Body of pancreas (tissue), 4 donors: ENCODE results near the gene IFT22. TPM values are rescaled to one million over a fixed set of nuclear protein-coding genes. Genes with fewer than 3 reads are reported as not detected.
"Not testable (repeated sequence)": the region's sequence is repeated elsewhere in the genome, so short reads cannot be mapped to it uniquely, and the experiment has no call there.

ENCODE experiments used
- ATAC-seq: fragments of 150-250 bp; one replicate; pipeline ENCODE4 v1.9.1; 2016
- DNase-seq, 4 donors: peaks; one replicate each; pipeline ENCODE4 v3.0.0-alpha.2; 2019
- H3K27ac ChIP-seq, 4 donors: fragments of 200-600 bp; sonication (generic); 1 replicate in 3 of 4; 2 replicates in 1 of 4; pipeline versions ENCODE4 v1.5.1 to v1.6.1; 2016 to 2019; ENCODE audit warnings: mild to moderate bottlenecking in 1 of 4, mixed read lengths in 1 of 4, moderate library complexity in 1 of 4
- H3K27me3 ChIP-seq, 2 donors: fragments of 200-600 bp; sonication (generic); one replicate each; pipeline ENCODE4 v1.6.0; 2016; ENCODE audit warnings: mild to moderate bottlenecking in 1 of 2
- H3K36me3 ChIP-seq, 2 donors: fragments of 200-600 bp; sonication (generic); replicated peaks in 1 of 2; 2 replicates each; pipeline ENCODE4 v1.5.1; 2016; ENCODE audit warnings: low read depth in 2 of 2; ENCODE audit not compliant: insufficient read depth in 1 of 2
- H3K4me1 ChIP-seq: fragments of 200-600 bp; sonication (generic); one replicate; pipeline ENCODE4 v1.6.0; 2016
- H3K4me3 ChIP-seq, 2 donors: fragments of 200-600 bp; sonication (generic); 1 replicate in 1 of 2; 2 replicates in 1 of 2; pipeline ENCODE4 v1.5.1; 2016 to 2019
- H3K9me3 ChIP-seq, 3 donors: fragments of 200-600 bp; sonication (generic); 1 replicate in 2 of 3; 2 replicates in 1 of 3; pipeline ENCODE4 v1.5.1; 2016
- POLR2A ChIP-seq, 3 donors: fragments of 450-650 bp; IDR thresholded peaks; one replicate each; pipeline ENCODE4 v1.6.1; 2016; ENCODE audit warnings: antibody characterized with exemption in 3 of 3, mild to moderate bottlenecking in 2 of 3
- WGBS, 2 donors: methylation state at CpG; one replicate each; pipeline ENCODE4 v1.1.5; 2017; 5-methylcytosine and 5-hydroxymethylcytosine counted together
- intact Hi-C: fragments of 100-400 bp; cut with DNase I; formaldehyde crosslinking; loops from one replicate; pipeline ENCODE4 v1.15.1; 2023
- total RNA-seq, 2 donors: library from RNA; depleted of rRNA; stranded (reverse); fragments of >200 nt; gene quantifications; one replicate each; pipeline ENCODE4 v1.1.0, GENCODE V29; 2016
- TF ChIP-seq, protein P1 (sequence below), 7 experiments: fragments of 450-650 bp in 4 of 7; fragments of 200-600 bp in 3 of 7; sonication (generic) in 3 of 7; IDR thresholded peaks; one replicate each; pipeline ENCODE4 v1.5.1; 2016 to 2019; ENCODE audit warnings: antibody characterized with exemption in 7 of 7

Gene IFT22
- total RNA-seq, 2 donors from 2014 or later = 18.7 to 31.0 TPM

DNA sequence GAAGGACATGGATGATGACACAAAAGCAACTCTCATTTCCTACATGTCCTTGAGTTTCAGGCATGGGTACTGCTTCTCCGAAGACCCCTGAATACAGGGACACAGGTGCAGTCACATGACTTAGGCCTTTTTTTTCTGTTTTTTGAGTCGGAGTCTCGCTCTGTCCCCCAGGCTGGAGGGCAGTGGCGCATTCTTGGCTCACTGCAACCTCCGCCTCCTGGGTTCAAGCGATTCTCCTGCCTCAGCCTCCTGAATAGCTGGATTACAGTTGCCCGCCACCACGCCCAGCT lies 26.8 kb downstream of the IFT22 start:
- Histone ChIP-seq H3K4me3 (no peak overlapping the region), H3K36me3 (no peaks in the 10 kb centered on the region), H3K27ac (no peak overlapping the region), H3K4me1 (peaks cover 5% of the 10 kb centered on the region), H3K9me3 (no peaks in the 10 kb centered on the region), H3K27me3 (peaks cover 0 to 15% of the 10 kb centered on the region in 2 donors)
- DNase-seq (no peak), ATAC-seq (no peak)
- WGBS, 2 donors = 76 to 80% methylated on average over 8 of the region's 8 CpGs
- intact Hi-C loops = no loop called here
- TF ChIP-seq, protein P1, sequence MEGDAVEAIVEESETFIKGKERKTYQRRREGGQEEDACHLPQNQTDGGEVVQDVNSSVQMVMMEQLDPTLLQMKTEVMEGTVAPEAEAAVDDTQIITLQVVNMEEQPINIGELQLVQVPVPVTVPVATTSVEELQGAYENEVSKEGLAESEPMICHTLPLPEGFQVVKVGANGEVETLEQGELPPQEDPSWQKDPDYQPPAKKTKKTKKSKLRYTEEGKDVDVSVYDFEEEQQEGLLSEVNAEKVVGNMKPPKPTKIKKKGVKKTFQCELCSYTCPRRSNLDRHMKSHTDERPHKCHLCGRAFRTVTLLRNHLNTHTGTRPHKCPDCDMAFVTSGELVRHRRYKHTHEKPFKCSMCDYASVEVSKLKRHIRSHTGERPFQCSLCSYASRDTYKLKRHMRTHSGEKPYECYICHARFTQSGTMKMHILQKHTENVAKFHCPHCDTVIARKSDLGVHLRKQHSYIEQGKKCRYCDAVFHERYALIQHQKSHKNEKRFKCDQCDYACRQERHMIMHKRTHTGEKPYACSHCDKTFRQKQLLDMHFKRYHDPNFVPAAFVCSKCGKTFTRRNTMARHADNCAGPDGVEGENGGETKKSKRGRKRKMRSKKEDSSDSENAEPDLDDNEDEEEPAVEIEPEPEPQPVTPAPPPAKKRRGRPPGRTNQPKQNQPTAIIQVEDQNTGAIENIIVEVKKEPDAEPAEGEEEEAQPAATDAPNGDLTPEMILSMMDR (IDR thresholded peaks at IDR 0.05) = no peak
- TF ChIP-seq POLR2A (IDR thresholded peaks at IDR 0.05) = no peak

DNA sequence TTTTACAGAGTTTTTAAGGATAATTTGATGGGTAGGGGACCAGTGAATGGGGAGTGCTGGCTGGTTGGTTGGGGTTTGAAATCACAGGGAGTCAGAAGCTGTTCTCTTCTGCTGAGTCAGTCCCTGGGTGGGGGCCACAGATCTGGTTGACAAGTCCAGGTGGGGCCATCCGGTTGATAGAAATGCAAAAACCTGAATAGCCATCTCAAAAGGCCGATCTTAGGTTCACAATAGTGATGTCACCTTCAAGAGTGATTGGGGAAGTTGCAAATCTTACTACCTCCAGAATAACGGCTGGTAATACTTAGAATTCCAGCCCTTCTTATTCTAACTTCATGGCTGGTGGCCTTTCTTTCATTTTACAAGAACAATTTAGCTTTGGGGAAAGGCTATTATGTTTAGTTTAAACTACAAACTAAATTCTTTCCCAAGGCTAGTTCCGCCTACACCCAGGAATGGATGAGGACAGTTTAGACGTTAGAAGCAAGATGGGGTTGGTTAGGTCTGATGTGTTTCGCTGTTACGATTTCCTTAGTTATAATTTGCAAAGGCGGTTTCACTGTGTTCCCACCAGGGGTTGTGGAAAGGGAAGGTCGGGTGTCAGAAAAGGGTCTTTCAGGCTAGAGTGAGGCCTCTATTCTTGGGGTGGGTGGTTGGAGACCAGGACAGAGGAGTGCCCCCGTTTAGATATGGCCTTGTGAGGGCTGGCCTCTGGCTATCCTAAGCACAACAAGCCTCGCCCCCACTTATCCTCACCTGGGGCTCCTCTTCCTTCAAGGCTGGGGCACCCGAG lies 27.4 kb downstream of the IFT22 start:
- H3K4me1 ChIP-seq = no peaks in the 10 kb centered on the region
- WGBS, 2 donors = 48 to 57% methylated on average over 12 of the region's 12 CpGs
- no peak for DNase-seq
- intact Hi-C loops = no loop called here
- ATAC-seq = no peak
- H3K9me3 ChIP-seq = no peaks in the 10 kb centered on the region
- no peaks in the 10 kb centered on the region for H3K36me3 ChIP-seq
- peaks cover 0 to 9% of the 10 kb centered on the region in 2 donors for H3K27me3 ChIP-seq
- no peak overlapping the region for H3K27ac ChIP-seq
- TF ChIP-seq POLR2A (IDR thresholded peaks at IDR 0.05) = no peak
- TF ChIP-seq, protein P1 (IDR thresholded peaks at IDR 0.05) = no peak
- H3K4me3 ChIP-seq = no peak overlapping the region

DNA sequence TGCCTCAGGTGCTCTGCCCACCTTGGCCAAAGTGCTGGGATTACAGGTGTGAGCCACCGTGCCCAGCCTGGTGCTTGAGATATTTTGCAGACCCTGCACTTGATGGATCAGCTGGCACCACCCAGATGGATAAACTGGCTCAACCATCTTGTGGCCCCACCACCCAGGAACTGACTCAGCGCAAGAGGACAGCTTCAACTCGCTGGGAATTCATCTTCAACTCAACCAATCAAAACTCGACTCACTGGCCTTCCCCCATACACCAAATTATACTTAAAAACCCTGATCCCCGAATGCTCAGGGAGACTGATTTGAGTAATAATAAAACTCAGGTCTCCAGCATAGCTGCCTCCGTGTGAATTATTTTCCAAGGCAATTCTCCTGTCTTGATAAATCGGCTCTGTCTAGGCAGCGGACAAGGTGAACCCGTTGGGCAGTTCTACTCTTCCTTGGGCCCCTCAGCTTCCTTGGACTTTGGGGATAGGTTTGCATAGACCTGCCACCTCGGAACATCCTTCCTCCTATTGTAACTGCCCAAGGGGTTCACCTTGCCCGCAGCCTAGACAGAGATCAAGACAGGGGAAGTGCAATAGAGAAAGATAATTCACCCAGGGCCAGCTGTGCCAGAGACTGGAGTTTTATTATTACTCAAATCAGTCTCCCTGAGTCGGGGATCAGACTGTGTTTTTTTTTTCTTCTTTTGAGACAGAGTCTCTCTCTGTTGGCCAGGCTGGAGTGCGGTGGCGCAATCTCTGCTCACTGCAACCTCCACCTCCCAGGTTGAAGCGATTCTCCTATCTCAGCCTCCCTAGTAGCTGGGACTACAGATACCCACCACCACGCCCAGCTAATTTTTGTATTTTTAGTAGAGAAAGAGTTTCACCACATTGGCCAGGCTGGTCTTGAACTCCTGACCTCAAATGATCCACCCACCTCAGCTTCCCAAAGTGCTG lies 28.3 kb downstream of the IFT22 start:
- H3K27me3 ChIP-seq, H3K36me3 ChIP-seq, H3K4me1 ChIP-seq, ATAC-seq, DNase-seq, H3K27ac ChIP-seq, H3K9me3 ChIP-seq, intact Hi-C loops, H3K4me3 ChIP-seq: not testable (repeated sequence)
- 49 to 52% methylated on average over 16 of the region's 16 CpGs for WGBS, 2 donors

DNA sequence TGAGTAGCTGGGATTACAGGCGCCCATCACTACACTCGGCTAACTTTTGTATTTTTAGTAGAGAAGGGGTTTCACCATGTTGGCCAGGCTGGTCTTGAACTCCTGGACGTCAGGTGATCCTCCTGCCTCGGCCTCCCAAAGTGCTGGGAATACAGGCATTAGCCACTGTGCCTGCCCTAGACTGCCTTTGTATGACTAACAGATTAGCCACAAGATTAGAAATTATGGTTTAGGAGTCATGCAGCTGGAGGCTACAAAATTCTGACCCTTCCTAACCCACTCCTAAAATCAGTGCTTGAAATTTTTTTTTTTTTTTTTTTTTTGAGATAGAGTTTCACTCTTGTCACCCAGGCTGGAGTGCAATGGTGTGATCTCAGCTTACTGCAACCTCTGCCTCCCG lies 29.0 kb downstream of the IFT22 start:
- H3K36me3 ChIP-seq, ATAC-seq, H3K4me1 ChIP-seq, intact Hi-C loops, H3K27me3 ChIP-seq, DNase-seq, H3K27ac ChIP-seq, H3K9me3 ChIP-seq, H3K4me3 ChIP-seq: not testable (repeated sequence)
- 57 to 65% methylated on average over 5 of the region's 5 CpGs for WGBS, 2 donors

DNA sequence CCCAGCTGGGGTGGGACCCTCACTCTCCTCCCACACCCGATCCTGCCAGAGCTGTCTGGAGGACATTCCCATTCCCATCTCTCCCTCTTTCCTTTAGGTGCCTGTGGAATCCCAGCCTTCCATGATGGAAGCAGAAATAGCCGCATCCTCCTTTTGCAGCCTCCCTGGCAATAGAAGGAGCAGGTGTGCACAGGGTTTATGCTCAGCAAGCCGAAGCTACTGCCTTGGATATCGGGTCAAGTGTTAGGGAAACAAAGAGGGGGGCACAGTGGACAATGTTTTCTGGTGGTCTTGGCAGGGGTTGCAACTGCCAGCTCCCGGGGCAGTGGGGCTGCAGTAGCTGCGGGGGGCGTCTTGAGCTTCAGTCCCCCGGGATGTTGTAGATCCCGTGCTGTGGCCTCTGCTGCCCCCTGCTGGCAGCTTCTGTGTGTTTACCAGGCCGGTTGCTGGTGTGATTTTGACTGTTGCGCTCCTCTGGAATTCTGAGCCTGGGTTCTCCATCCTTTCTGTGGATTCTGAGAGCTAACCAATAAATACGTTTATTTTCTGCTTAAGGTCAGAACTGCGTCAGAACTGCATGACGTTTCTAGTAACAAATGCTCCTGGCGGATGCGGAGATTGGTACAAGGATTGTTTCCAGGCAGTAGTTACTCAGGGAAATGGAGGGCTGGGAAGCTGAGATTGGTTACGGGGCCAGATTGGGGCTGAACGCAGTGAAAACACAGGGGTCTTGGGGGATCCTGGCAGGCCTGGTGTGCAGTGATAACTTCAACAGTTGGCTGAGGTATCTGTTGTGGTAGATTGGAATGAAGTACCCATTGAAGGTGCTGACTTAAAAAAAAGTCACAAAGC lies 31.2 kb downstream of the IFT22 start:
- H3K36me3 ChIP-seq, H3K27me3 ChIP-seq, intact Hi-C loops, H3K9me3 ChIP-seq, H3K4me3 ChIP-seq, H3K27ac ChIP-seq, H3K4me1 ChIP-seq: not testable (repeated sequence)
- 6 to 16% methylated on average over 13 to 18 of the region's 18 CpGs for WGBS, 2 donors
- DNase-seq (peak; percentile 51 to 82 (median 68)), ATAC-seq (peak; percentile 63)
- TF ChIP-seq, protein P1 (IDR thresholded peaks at IDR 0.05) = peak; percentile 44 to 69 (median 53)

DNA sequence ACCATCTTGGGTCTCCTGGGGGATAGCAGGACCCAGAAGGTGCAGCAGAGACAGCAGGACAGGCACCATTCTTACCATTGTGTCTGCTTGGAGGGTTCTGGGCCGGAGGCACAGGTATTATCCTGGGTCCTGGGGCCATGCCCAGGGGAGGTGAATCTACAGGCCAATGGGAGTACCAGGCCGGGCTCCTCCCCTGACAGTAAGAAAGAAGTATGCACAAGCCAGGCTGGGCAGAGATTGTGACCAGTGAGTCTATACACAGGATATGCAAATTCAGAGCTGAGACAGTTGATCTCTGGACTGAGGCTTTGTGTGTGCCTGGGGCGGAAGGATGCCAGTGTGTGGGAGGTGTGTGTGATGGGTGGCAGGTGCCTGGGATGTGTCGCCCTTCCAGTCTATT lies 31.9 kb downstream of the IFT22 start:
- H3K9me3 ChIP-seq, H3K27me3 ChIP-seq, DNase-seq, intact Hi-C loops, H3K4me1 ChIP-seq, H3K4me3 ChIP-seq, H3K27ac ChIP-seq, H3K36me3 ChIP-seq: not testable (repeated sequence)
- ATAC-seq = peak; percentile 19
- WGBS, 2 donors = 62 to 68% methylated on average over 4 of the region's 4 CpGs
